ENCODE results near the gene CYP39A1. TPM values are rescaled to one million over a fixed set of nuclear protein-coding genes. Genes with fewer than 3 reads are reported as not detected.

CYP39A1 gene
- total RNA-seq, 4 donors from 2014 or later = 3.3 to 12.1 (median 5.6) TPM

DNA sequence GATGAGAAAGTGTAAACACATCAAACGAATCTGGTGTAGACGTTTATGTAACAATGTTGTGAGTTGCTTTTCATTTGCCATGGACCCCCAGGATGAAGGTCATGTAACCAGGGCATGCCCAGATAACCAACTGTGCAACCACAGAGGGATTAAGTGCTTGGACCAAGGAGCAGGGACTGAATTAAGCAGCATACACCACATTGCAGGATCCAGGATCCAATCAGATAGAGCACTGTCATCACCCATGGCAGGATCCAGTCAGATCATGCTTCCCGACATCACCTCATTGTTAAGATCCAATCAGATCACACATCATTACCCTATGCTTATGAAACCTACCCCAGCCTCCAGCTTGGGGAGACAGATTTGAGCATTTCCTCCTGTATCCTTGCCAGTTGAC, 87.1 kb downstream of the CYP39A1 start:
- WGBS, 2 donors = 86 to 89% methylated on average over 3 of the region's 3 CpGs
- TF ChIP-seq, protein P1, sequence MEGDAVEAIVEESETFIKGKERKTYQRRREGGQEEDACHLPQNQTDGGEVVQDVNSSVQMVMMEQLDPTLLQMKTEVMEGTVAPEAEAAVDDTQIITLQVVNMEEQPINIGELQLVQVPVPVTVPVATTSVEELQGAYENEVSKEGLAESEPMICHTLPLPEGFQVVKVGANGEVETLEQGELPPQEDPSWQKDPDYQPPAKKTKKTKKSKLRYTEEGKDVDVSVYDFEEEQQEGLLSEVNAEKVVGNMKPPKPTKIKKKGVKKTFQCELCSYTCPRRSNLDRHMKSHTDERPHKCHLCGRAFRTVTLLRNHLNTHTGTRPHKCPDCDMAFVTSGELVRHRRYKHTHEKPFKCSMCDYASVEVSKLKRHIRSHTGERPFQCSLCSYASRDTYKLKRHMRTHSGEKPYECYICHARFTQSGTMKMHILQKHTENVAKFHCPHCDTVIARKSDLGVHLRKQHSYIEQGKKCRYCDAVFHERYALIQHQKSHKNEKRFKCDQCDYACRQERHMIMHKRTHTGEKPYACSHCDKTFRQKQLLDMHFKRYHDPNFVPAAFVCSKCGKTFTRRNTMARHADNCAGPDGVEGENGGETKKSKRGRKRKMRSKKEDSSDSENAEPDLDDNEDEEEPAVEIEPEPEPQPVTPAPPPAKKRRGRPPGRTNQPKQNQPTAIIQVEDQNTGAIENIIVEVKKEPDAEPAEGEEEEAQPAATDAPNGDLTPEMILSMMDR (IDR thresholded peaks at IDR 0.05) = no peak
- TF ChIP-seq POLR2A (IDR thresholded peaks at IDR 0.05) (no peak), EP300 (IDR thresholded peaks at IDR 0.05) (no peak)
- H3K4me3 ChIP-seq = no peak overlapping the region
- no peak overlapping the region for H3K27ac ChIP-seq
- H3K36me3 ChIP-seq = no peaks in the 10 kb centered on the region
- DNase-seq (ENCODE audit: low spot score in 2 of 2) = no peak
- H3K9me3 ChIP-seq = no peaks in the 10 kb centered on the region
- no peaks in the 10 kb centered on the region for H3K4me1 ChIP-seq
- H3K27me3 ChIP-seq = no peaks in the 10 kb centered on the region

DNA sequence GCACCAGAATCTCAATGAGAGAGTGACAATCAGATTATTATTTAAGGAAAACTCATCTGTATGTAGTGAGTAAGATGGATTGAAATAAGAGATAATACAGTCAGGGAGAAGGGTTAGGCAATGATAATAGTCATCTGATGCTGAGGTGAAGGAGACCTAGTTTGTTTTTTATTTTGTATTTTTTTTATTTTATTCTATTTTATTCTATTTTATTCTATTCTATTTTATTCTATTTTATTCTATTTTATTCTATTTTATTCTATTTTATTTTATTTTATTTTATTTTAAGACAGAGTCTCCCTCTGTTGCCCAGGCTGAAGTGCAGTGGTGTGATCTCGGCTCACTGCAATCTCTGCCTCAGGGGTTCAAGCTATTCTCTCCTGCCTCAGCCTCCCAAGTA, 88.7 kb downstream of the CYP39A1 start:
- Histone ChIP-seq H3K27me3 (no peaks in the 10 kb centered on the region), H3K4me1 (no peaks in the 10 kb centered on the region), H3K27ac (no peak overlapping the region), H3K36me3 (no peaks in the 10 kb centered on the region), H3K4me3 (no peak overlapping the region), H3K9me3 (no peaks in the 10 kb centered on the region)
- DNase-seq (ENCODE audit: low spot score in 2 of 2) = no peak
- 93 to 97% methylated on average over 1 of the region's 1 CpG for WGBS, 2 donors
- TF ChIP-seq, protein P1 (IDR thresholded peaks at IDR 0.05) = no peak

DNA sequence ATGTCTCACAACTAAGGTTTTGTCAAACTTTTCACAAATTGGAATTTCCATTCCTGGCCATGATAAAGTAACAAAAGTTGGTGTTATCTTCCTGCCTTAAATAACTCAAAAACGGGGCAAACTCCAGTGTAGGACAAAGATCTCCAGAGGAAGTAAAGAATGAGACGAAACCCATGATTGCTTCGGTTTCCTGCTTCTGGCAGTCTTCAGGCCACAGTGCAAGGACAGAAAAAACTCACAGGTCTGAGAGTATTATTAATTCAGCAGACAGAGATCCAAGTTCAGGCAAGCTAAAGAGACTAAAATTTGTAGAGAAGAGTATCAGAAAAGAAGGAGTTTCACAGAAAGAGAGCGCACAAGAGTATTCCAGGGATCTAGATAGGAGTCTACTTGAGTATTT, 96.6 kb downstream of the CYP39A1 start:
- H3K4me1 ChIP-seq = no peaks in the 10 kb centered on the region
- H3K27ac ChIP-seq = no peak overlapping the region
- no peaks in the 10 kb centered on the region for H3K27me3 ChIP-seq
- DNase-seq (ENCODE audit: low spot score in 2 of 2) = no peak
- TF ChIP-seq EP300 (IDR thresholded peaks at IDR 0.05) (no peak), POLR2A (IDR thresholded peaks at IDR 0.05) (no peak)
- TF ChIP-seq, protein P1 (IDR thresholded peaks at IDR 0.05) = no peak
- H3K9me3 ChIP-seq = no peaks in the 10 kb centered on the region
- no peaks in the 10 kb centered on the region for H3K36me3 ChIP-seq
- no peak overlapping the region for H3K4me3 ChIP-seq
- WGBS, 2 donors = 56 to 61% methylated on average over 4 of the region's 4 CpGs

DNA sequence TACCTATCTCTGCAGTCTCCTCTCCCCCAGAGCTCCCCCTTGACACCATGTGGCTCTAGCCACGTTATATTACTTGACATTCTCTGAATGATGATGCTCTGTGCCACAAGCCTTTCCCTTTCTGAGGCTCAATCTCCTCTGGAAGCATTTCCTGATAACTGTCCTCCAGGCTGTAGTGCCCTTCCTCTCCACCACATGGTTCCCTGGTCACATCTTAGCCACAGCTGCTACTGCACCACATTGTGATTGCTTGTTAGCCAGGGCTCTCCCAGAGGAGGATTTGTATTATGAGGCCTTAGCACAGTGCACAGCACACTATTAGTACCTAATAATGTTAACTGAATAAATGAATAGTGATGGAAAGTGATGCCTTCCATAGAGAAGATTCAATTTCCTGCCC, 97.5 kb downstream of the CYP39A1 start:
- DNase-seq (ENCODE audit: low spot score in 2 of 2) = no peak
- Histone ChIP-seq H3K9me3 (no peaks in the 10 kb centered on the region), H3K27me3 (no peaks in the 10 kb centered on the region), H3K36me3 (no peaks in the 10 kb centered on the region), H3K4me1 (no peaks in the 10 kb centered on the region), H3K27ac (no peak overlapping the region), H3K4me3 (no peak overlapping the region)
- 45 to 53% methylated on average over 1 of the region's 1 CpG for WGBS, 2 donors
- TF ChIP-seq POLR2A (IDR thresholded peaks at IDR 0.05) (no peak), EP300 (IDR thresholded peaks at IDR 0.05) (no peak)
- TF ChIP-seq, protein P1 (IDR thresholded peaks at IDR 0.05) = no peak

DNA sequence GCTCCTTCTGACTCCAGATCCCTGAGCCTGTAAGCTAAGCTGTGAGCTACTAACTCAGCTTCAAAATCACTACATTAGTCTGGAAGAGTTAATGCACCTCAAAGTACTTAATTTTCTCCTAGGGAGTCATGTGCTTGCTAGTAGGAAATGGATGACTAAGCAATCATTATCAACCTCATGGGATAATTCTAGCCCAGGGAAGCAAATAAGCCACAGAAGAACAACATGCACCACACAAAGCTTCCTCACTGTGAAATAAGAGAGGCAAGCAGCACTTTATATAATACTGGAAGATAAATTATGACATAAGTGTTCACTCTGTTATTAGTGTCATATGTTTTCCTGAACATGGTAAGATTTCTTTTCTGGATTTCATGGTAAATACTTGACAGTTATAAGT, 103.5 kb downstream of the CYP39A1 start:
- Histone ChIP-seq H3K9me3 (peaks cover 0 to 17% (median 3%) of the 10 kb centered on the region in 4 donors), H3K36me3 (no peaks in the 10 kb centered on the region), H3K27me3 (no peaks in the 10 kb centered on the region), H3K4me1 (no peaks in the 10 kb centered on the region), H3K4me3 (no peak overlapping the region), H3K27ac (no peak overlapping the region)
- no peak for TF ChIP-seq EP300 (IDR thresholded peaks at IDR 0.05)
- no peak for TF ChIP-seq POLR2A (IDR thresholded peaks at IDR 0.05)
- DNase-seq (ENCODE audit: low spot score in 2 of 2) = no peak

DNA sequence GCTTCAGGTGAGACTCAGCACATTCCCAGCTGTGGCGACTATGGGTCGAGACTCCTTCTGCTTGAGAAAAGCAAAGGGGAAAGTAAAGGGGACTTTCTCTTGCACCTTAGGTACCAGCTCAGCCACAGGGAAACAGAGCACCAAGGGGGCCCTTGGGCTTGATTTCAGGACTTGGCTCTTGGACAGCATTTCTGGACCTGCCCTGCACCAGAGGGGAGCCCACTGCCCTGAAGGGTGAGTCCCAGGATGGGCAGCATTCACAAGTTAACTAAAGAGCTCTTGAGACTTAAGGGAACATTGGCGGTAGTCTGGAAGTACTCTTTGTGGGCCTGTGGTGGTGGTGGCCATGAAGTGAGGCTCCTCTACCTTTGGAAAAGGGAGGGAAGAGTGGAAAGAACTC, 111.1 kb downstream of the CYP39A1 start:
- Histone ChIP-seq H3K27ac (no peak overlapping the region), H3K36me3 (no peaks in the 10 kb centered on the region), H3K4me3 (no peak overlapping the region), H3K4me1 (no peaks in the 10 kb centered on the region), H3K27me3 (no peaks in the 10 kb centered on the region), H3K9me3 (peaks cover 0 to 24% (median 3%) of the 10 kb centered on the region in 4 donors)
- WGBS, 2 donors = 94 to 97% methylated on average over 2 to 3 of the region's 3 CpGs
- TF ChIP-seq EP300 (IDR thresholded peaks at IDR 0.05) = no peak
- no peak for TF ChIP-seq POLR2A (IDR thresholded peaks at IDR 0.05)
- TF ChIP-seq, protein P1 (IDR thresholded peaks at IDR 0.05) = no peak
- no peak for DNase-seq (ENCODE audit: low spot score in 2 of 2)
